Erythroblast (primary cell): ENCODE data around the gene LMBRD1.

Experiments
- GATA1 ChIP-seq: IDR thresholded peaks from 2 replicates; pipeline ENCODE4 v1.6.1; 2011; ENCODE audit warnings: low read depth, mild to moderate bottlenecking, control low read depth, low read length, moderate library complexity
- POLR2A ChIP-seq: IDR thresholded peaks from 2 replicates; pipeline ENCODE4 v1.6.1; 2011; ENCODE audit warnings: mild to moderate bottlenecking, low read length

DNA sequence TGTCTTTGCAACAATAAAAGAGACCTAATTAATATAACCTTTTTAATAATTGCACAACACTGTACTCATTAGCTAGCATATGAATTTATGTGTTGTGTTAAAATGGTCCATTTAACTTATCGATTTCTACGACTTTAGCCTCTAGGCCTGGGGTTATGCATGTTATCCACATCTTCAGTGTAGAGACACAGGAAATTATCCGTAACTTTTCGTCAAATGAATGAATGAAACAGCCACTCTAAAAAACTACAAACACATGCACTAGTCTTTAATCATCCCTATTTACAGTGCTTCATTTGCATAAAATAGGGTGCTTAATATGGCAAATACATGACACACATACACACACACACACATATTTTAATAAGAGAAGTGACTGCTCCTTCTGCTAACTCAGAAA lies 22.3 kb upstream of the LMBRD1 start:
- TF ChIP-seq POLR2A (no peak), GATA1 (no peak)
